CD1c-positive myeloid dendritic cell (primary cell): ENCODE measurements around the gene RALY.
"Not testable (repeated sequence)": the region's sequence is repeated elsewhere in the genome, so short reads cannot be mapped to it uniquely, and the experiment has no call there.

Experiments
- DNase-seq: peaks from one replicate; pipeline ENCODE4 v3.0.0-alpha.2; 2016; ENCODE audit errors: extremely low spot score

RALY gene

DNA sequence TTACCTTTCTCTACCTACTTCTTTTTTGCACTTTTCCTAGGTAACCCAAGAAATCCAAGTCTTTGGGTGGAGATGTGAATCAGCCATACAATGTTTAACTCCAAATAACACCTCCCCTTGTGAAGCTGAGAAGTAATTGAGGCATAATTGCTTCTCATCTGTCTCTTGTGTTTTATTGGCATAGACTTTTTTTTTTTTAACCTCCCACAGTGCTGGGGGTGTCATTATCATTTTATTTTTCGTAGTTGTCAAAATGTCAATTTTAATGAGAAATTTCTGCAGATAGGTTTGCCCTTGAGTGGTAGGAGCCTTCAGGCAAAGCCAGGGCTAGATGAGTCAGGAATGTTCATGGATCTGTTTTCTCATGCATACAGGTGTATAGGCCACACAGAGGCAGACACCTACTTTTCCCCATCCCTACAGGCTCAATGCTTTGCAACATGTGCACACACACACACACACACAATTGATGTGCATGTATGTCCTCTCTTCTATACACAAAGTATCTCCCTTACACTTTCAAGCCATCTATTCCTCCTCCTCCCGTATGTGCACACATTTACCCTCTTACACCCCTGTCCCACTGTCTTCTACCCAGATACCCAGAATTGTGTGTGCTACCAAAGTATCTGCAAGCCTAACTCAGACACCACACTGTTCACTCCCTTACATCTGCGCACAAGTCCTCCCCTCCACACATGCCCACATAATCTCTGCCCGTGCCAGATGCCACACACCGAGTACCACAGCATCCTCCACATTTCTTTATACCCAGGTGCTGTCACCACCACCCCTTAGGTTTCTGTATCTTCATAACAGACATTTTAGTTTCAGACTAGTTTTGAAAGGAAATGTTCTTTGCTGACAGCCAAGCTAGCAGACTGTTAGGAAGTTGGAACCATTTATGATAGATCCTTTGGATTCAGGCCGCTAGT lies 22.0 kb downstream of the RALY start:
- no peak for DNase-seq

DNA sequence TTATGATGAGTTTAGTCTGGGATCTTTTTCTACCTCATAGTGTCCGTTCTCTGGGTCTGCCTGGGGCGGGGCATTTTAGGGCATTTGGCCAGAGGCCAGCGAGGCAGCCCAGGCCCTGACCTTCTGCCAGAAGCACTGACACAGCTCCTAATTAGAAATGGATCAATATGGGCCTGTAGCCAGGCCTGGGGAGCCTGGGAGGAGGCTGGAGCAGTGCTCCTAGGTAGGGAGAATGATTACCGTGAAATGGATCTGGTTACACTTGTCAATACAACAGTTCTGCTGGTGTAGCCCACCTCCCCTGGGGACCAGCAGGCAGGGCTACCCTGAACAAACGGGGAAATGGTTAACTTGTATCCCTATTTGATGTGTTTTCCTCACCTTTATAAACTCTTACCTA lies 23.0 kb downstream of the RALY start:
- DNase-seq, result no peak

DNA sequence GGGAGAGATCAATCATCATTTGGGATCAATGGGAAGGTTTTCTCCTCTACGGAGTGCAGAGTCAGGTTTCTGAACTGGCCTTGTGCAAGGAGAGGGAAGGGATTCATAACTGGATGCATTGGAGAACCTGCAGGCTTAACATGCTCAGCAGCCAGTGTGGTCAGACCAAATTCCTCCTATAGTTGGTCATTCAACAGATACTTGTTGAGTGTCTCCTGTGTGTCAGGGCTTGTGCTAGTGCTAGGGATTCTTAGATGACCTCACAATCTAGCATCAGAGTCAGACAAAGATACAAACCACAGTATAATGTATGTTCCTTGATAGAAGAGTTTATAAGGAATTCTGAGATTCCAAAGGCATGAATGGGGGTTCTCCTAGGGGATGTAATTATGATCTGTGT lies 23.9 kb downstream of the RALY start:
- DNase-seq, result no peak

DNA sequence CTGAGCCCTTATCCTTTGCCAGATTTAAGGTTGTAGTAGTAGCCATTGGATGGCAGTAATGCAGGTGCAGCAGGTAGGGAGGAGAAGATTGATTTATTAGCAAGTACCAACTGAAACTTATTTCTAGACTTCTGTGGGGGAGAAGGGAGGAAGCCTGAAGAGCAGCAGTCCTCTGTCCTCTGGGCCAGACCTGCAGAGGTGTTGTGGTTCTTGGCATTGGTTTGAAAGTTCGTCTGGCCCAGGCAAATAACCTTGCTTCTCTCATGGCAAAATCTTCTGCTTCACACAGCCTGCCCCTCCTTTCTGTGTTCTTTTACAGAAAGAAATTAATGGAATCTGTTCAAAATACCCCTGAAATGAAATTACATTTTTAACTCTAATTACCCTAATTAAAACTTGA lies 24.5 kb downstream of the RALY start:
- no peak for DNase-seq

DNA sequence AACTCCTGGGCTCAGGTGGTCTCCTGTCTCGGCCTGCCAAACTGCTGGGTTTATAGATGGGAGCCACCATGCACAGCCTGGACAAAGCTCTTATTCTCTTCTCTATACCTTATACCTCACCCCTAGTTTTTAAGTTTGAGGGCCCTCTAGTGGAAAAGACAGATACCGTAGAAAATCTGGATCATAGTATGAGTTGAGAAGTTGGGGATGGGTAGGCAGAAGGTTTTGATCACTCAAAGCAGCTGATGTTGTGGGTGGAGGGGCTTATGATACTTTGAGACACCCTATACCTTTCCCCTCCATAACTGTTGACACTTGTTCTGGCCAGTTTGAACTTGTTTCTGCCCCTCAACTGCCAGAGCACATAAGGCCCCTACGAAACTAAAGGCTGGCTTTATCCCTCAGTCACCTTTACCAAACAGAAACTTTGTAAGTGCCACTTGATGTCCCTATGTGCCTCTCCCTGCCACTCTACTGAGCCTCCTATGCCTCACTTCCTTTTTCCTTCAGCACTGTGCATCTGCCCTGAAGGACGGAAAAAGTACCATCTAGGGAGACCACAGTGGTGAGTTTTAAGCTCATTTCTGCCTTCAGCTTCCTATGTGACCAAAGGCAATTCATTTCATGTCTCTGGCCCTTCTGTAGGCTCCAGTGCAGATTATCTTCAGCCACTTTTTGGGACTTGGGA lies 28.6 kb downstream of the RALY start:
- peak; percentile 37 for DNase-seq

DNA sequence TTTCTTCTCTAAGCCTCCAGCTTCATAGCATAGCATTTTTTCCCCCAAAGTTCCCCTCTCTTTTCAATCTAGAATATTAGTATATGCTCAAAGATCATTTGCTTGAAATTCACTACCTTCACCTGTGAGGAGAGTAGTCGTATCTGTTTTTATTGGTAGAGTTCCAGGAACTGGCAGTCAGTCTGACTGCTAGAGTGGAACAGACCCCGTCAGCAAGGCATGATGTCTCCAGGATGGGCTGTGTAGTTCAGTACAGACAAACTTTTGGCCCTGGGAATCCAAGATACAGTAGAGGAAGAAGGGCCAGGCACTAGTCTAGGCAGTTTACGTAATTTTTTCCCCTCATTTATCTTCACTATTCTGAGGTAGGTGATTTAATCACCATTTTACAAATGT lies 29.1 kb downstream of the RALY start:
- no peak for DNase-seq

DNA sequence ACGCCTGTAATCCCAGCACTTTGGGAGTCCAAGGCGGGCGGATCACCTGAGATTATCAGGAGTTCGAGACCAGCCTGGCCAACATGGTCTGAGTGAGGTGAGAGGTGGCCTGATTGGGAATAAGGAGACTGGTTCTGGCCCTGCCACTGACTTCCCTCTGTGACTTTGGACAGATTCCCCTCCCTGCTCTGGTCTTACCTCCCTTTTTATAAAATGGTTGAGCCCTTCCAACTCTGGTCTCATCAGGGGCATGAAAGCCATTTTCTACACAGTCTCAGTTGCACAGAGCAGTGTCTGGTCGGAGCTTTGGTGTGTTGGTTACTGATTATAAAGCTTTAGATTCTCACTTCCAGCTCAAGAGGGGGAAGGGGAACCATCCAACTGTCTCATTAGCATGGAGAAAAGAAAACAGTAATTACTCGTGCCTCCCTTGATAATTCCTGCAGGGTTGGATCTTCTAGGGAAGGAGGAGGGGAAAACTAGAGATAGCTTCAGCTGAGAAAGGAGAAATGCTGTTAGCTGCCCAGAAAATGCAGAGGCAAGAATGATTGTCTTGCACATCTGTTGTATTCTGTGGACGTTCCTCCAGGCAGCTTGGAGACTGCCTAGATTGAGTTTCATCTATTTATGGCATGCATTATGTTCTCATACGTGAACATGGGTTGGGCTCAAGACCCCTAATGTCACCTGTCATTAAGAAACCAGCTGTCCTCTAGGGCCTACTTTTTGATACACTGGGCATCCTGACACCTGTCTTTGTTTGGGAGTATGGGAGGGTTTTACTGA lies 30.4 kb downstream of the RALY start:
- no peak for DNase-seq

DNA sequence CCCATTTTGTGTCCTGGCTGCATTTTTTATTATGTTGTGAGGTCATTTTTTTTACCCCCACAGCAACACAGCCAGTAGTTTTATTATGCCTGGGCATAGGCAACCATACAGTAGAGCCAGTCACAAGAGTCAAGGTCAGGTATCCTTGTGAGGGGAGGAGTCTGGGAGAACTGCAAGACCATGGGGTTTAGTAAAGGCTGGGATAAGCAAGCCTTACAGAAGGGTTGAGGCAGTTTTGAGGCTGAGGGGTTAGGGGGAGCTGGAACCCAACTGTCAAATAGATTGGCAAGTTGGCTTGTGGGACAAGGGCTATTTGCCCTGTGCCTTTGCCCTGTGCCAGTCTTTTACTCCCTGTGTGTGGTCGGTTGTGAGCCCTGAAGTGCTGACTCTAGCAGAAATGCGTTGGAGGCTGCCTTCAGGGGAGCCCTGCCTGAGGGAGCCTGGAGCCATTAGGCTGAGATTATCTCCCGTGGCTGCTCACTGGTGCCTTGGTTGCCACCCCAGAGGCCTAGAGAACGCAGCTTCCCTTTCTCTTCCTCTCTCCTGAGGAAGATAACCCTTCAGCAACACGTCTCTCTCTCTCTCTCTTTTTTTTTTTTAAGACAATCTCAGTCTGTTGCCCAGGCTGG lies 31.1 kb downstream of the RALY start:
- DNase-seq, result no peak

DNA sequence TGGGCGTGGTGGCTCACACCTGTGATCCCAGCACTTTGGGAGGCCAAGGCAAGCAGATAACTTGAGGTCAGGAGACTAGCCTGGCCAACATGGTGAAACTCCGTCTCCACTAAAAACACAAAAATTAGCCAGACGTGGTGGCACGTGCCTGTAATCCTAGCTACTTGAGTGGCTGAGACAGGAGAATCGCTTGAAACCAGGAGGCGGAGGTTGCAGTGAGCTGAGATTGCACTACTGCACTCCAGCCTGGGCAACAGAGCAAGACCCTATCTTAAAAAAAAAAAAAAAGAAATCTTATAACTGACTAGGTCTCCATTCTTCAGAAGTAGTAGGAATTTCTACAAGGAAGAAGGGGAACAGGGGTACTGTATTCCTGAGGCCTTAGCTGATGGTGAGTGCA lies 34.3 kb downstream of the RALY start:
- not testable (repeated sequence) for DNase-seq

DNA sequence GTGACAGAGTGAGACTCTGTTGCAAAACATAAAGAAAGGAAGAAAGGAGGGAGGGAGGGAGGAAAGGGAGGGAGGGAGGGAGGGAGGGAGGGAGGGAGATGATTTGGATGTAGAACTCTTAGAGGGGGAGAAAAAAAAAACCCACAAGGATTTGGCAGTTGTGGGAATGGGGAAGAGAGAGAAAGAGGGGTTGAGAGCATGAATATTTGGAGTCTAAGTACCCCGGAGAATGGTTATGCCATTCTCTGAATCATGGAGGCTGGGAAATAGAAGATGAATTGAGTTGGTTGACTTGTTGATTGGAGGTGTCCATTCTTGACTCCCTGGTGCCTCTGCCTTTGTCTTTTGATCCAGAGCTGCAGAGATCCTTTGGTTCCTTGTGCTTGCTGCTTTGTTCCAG lies 35.7 kb downstream of the RALY start:
- DNase-seq, result no peak

DNA sequence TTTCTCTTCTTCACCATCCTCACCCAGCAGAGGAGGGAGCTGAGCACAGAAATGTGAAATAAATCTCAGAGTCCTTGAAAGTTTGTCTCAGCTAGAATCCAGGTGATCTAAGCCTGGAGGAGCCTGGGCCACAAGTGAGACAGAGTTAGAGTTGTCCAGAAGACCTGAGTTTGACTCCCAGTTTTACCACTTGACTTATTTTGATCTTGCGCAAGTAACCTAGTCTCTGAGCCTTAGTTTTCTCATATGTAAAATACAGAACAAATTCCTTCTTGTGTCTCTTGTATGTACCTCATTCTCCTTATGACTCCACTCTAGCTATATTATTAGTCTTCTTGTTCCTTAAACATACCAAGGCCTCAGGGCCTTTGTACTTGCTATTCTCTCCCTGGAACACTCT lies 36.7 kb downstream of the RALY start:
- no peak for DNase-seq

DNA sequence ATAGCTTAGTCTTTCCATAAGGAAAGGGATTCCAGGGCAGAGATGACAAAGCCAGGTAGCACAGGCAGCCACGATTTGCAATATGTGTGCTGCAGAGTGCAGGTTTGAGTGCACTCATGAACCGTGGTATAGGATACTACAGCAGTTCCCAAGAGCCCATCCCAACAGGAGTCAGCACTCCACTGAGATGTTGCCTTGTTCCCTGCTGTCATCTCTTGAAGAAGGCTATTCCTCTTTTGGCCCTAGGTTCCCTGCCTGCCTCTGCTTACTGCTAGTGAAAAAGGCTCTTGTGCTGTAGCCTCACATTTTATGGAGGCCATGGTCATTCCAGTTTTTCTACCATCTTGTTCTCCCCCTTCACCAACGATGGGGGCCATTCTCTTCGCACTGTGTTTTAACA lies 40.2 kb downstream of the RALY start:
- DNase-seq, result no peak

DNA sequence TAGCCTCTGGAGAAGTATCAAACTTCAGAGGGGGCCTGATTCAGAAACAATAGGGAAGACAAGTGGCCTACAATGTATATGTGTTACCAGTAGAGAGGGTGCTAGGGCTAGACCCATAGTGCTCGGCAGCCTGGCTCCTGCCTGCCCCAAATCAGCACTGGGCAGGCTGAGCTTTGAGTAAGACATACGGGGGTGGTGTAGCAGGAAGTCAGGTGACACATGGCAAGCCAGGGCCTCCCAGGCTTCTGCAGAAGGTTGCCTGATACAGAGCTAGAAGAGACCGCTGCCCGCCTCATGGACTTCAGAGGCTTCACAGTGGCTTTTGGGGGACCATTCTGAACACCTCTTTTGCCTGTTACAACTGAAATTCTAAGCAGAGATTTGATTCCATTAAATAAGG lies 43.4 kb downstream of the RALY start:
- DNase-seq, result peak; percentile 32

DNA sequence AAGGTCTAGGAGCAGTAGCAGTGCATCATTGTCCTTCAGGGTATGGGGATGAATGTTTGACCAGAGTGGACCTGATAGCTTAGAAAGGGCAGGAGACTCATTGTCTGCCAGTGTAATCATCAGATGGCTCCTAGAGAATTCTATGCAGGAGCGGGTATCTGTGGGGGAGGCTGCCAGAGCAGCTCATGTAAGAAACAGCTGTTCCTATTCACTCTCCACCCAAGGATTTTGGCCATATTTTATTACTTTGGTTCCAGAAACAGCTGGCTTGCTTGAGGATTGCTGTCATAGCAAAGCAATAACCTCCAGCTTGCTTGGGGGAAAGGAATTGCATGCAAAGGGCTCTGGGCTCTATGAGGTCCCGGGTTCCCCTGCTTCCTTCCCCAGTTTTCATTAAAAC lies 44.1 kb downstream of the RALY start:
- DNase-seq, result no peak

DNA sequence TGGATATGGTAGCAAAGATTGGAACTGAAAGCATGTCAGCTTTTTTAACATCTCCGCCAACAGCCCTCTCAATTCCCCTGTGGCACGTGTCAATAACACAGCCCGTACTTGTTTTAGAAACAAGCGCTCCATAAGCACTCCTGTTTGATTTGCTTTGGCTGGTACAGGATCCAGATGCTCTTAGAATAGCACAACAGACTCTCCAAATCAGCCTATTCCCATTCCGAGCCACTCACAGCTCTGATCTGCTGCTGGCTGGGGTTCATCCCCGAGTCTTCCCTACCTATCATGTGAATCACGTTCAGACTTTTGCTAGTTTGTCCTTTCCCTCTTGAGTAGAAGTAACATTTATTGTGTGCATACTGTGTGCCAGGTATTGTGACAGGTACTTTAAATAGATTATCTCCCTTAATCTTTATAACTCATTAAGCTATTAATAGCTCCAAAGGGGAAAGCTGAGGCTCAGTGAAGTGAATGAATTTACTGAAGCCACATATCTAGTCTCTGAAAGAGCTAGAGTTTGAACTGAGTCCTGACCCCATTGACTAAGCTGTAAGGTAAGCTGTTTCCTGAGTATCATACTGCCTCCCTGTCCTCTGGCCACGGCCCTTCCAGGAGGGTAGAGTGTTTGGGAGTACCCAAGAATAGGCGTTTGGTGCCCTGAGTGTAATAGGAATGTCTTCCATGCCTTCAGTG lies 46.7 kb downstream of the RALY start:
- DNase-seq, result no peak

DNA sequence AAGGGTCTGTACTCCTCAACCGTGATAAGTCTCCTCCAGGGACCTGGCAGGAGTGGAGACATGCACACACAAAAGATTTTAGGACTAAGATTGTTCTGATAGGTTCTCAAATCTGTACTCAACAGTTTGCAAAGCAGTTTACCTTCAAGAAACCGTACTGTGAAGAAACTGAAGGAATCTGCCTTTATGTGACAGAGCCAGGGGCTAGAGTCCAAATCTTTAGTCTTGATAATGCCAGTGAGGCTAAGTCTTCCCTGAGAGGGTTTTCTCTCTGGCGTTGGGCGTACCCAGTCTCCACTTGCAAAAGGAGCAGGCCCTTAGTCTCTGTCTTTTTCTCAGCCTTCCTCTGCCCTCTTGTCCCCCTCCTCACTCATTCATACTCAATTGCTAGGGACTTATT lies 47.5 kb downstream of the RALY start:
- no peak for DNase-seq

DNA sequence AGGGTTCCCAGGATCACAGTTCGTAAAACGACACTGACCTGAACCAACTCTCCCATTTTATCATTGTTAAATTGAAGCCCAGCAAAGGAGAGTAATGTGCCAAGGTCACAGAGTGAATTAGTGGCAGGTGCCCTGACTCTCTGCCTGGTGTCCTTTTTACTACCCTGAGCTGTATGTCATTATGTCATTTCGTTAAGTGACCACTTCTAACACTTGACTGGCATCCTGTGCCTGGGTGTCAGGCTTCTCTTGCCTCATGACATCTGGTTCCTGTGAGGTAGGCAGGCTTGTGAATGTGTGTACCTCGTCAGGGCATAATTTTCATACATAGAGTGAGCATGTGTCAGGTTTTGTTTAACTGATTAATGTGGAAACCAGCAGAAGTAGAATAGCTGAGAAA lies 48.6 kb downstream of the RALY start:
- no peak for DNase-seq

DNA sequence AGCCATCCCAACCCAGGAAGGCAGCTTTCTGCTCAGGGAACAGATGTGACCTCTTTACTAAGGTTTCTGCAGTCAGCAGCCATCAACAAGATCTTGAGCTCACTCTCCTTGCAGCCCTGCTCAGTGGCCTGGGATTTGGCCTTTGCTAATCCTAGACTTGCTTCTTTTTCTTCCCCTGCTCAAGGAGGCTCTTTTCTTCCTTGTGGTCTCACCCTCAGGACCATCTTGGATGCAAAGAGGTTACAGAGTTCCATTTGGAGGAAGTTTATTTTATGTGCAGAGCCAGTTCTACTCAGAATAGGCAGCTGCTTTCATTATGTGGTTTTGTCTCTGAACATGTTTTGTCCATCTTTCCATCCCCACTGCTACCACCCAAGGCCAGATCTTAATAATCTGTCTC lies 49.3 kb downstream of the RALY start:
- DNase-seq, result no peak

DNA sequence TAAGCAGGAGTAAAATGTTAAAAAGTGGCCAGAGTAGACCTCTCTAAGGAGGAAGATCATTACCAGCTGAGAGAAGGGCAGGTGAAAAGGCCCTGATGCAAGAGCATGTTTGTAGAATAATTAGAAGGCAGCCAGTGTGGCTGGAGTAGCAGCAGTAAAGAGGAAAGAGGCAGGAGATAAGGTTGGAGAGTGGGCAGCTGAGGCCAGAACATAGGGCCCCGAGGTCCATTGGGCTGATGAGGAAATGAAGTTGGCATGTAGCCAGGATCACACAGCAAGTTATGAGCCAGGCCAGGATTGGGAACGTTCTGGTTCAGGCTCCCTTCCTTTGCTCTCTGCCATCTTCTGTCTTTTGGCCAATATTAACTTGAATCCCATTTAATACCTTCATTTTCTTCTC lies 51.6 kb downstream of the RALY start:
- DNase-seq, result peak; percentile 49

DNA sequence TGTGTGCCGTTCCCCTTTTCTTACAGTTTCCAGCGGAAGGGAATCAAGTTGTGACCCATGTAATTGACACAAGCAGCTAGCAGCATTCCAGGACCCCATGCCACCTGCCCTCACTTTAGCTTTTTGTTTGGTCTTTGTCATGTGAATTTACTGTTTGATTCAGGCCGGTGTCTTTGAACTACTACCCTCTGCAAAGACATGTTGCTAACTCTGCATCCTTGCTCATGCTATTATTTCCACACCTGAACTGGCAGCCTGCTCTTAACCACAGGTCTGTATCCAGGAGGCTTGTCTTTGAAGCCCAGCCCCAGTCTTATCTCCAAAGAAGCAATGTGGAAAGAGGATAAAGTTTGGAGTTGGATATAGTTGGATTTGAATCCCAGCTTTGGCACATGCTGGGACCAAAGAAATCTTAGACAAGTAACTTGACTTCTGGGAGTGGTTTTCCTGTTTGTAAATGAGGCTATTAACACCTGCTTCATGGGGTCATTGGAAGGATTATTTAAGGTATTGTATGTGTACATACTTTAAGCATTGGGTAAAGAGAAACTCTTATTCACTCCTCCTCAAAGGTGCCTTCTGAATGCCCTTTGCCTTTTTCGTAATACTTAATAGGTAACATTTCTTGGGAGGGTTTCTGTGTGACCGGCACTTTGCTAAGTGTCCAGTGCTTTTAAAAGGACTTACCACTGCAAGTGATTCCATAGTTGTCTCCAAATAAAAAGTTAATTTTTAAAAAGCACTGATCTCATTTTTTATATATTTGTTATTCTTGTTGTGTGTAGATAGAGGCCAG lies 52.4 kb downstream of the RALY start:
- no peak for DNase-seq
